GM18502 (cell line): ENCODE results near the gene MICU2.

Experiments
- ATAC-seq: cut with Tn5 transposase; IDR thresholded peaks from one replicate; pipeline ENCODE4 v1.9.1; 2021; ENCODE audit warnings: mild to moderate bottlenecking; ENCODE audit not compliant: unreplicated experiment, poor library complexity

MICU2 gene, protein sequence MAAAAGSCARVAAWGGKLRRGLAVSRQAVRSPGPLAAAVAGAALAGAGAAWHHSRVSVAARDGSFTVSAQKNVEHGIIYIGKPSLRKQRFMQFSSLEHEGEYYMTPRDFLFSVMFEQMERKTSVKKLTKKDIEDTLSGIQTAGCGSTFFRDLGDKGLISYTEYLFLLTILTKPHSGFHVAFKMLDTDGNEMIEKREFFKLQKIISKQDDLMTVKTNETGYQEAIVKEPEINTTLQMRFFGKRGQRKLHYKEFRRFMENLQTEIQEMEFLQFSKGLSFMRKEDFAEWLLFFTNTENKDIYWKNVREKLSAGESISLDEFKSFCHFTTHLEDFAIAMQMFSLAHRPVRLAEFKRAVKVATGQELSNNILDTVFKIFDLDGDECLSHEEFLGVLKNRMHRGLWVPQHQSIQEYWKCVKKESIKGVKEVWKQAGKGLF

DNA sequence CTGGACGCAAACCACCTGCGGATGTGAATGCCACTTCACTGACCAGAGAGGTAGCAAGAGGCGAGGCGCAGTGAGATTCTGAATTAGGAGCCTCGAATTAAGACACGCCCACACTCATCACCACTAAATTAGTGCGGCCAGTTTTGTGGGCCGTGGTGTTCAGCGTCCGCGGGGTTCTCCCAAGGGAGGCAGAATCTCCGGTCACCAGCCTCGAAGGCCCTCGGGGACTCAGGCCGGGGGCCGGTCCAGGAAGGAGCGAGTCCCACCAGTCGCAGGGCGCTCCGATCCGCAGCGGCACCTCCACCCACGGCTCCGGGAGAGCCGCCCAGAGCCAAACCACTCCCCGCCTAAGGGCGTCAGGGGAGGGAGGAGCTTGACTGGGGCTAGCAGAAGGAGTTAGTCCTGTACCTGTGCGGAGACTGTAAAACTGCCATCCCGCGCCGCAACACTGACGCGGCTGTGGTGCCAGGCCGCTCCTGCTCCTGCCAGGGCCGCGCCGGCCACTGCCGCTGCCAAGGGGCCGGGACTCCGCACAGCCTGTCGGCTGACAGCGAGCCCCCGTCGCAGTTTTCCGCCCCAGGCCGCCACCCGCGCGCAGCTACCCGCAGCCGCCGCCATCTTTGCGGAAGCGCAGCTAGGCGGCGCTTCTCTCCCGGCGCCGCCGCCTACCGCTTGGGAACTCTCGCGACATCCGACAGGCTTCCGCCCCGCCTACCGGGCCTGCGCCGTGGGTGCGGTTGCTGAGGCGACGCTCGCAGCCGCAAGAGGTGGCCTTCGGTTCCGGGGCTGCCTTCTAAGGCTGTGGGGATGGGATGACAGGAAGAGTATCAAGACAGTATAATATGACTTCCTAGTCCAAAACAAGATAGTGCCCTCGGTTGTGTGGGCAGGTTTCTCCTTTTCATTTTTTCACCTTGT lies at the start of gene MICU2:
Gene MICU2, minus strand, starts transcription at position 640 of the 918 bp plus-strand sequence. Its CDS starts 22 bp downstream, at position 618.
- peak; percentile 96 for ATAC-seq

DNA sequence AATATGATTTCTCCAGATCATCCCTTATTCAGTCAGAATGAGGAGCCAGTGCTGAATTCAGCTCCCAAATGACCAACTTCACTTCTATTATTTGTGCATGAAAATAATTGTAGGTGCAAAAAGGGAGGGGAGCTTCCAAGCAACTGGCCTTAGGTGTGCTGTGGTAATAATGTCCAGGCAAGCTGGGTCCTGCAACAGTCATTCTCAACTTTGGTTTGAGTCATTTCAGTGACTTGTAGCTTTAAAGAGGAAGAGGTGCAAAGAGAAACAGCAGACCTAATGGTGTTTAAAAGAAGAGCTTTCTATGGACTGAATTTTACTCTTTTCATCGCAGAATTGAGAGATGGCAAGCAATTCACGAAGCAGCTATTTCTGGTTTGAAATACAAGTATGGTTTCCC lies 37.7 kb upstream of the MICU2 start:
- no peak for ATAC-seq

DNA sequence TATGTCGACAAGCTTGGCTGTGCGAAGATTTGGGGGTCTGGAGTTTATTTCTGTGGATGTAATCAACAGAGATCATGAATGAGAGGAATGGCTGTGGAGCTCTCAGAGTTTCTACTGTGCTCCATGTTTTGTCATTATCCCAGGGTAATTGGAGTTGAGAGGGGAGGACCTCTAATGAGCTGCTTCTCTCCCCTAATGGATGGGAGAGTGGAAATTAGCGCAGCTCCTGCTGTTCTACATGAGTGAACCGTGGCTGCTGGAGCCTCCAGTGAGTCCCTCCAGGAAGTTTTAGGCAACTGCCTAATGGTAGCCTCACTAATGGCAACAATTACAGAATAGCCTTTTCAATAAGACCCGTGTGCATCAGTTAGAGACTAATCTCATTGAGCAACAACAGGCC lies 35.6 kb upstream of the MICU2 start:
- no peak for ATAC-seq

DNA sequence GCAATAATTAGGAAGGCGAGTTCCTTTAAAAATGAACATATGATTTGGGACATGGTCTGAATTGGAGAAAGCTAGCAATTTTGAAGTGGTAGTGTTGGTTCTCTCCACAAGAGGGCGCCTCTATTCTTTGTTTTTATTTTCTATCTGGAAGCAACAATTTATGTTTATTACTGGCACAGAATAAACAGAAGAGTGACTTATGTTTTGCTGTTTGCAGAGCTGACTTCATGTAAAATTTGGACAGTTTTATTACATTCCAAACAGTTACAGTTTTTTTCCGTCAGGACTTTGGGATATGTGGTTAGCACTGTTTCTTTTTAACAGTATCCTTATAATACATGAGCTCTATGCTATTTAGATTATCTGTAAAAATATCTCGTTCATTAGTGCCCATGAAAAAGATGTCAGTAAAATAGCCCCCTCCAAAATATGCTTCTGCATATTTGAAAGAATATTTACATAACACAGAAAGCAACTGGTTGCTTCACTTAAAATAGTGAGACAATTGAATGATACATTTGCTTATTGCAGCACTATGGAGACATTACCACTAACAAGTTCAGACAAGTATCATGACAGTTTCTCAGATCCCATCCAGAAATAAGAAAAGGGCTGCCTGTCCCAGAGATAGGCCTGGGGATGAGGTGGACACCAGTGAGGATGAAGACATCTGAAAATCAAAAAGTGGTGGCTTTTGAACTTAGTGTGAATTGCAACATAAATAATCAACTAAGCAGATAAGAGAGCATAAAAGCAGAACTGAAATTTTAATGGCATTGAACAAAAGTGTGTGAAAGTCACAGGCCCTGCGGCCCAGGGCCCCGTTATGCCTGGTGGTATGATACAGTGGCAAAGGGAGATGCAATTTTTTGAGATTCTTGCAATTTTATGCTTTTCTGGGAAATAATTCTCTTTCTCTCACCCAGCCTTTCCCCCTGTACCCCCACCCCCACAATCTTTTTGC lies 34.6 kb upstream of the MICU2 start:
- ATAC-seq: peak; percentile 50

DNA sequence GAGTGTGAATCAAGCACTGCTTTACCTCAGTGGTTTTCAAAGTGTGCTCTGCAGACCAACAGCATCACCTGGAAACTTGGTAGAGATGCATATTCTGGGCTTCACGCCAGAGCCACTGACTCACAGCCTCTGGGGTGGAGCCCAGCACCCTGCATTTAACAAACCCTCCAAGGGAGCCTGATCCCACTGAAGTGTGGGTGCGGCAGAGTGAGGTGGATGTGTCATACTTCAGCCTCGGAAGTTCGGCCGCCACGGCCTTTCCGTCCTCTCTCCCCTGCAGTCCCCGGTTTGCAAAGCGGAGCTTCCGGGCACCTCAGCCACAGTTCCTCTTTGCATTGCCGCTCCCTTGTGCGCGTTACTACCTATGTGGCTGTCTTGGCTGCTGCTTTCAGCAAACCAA lies 33.3 kb upstream of the MICU2 start:
- ATAC-seq: peak; percentile 62

DNA sequence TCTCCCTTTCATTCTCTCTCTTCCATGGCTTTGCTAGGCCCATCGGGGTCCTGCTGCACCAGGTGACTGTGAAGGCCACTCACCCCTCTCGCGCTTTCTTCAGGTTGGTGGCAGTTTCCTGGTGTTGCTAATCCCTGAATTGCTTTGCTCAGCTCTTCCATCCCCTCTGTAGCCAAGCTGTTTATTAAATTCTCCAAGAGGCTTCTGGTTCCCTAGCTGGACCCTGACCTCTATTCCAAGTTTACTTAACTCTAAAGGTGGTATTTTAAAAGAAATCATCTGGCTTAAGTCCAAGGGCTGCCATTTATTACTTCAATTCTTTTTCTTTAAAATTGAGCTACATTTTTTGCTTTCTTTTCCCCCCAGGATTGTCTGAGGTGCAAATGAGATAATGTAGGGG lies 32.7 kb upstream of the MICU2 start:
- ATAC-seq: no peak

DNA sequence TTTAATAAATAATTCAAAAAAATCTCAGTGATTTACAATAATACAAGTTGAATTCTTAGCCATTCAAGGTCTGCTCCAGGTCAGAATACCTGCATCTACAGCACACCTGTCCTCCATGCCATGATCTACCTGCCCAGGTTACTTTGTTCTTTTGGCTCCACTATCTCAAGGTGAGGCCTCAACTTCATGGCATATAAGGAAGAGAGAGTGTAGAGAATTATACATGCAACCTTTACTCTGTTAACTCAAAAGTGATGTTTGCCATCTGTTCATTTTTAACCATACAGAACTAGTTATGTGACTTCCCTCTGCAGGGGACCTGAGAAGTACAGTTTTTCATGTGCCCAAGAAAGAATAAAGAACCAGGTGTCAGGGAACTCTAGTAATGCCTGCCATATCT lies 28.2 kb upstream of the MICU2 start:
- no peak for ATAC-seq

DNA sequence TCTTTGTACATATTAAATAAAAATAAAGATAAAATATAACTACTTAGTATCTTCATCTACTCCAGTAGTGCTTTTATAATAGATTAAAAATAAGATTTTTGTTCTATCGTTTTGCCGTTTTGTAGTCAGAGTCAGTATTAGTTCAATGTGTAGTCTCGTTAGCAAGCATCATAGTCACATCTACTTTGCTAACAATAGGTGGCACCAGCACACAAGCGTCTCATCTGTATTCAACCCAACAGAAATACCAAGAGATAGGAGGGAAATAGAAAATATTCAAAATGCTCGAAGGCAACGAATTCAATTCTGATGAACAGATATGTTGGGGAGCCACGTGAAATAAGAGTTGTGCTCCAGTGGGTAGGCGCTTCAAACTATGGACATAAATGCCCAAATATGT lies 21.4 kb upstream of the MICU2 start:
- ATAC-seq: peak; percentile 68

DNA sequence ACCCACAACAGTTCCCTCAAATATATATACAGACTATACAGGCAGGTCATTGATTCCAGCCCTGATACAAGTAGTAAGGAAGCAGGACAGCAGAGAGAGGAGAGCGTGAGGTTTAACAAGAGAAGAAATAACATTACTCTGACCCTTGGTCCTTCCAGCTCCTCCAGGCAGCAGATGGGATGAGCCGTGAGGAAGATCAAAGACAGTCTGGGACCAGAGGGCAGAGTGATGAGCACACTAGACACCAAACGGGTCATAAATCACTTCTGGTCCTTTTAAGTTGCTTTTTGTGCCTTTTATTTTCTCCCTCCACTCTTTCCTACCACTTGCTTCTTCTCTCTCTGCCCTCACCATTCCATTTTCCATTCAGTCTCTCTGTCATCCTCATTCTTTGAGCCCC lies 16.9 kb upstream of the MICU2 start:
- ATAC-seq: no peak

DNA sequence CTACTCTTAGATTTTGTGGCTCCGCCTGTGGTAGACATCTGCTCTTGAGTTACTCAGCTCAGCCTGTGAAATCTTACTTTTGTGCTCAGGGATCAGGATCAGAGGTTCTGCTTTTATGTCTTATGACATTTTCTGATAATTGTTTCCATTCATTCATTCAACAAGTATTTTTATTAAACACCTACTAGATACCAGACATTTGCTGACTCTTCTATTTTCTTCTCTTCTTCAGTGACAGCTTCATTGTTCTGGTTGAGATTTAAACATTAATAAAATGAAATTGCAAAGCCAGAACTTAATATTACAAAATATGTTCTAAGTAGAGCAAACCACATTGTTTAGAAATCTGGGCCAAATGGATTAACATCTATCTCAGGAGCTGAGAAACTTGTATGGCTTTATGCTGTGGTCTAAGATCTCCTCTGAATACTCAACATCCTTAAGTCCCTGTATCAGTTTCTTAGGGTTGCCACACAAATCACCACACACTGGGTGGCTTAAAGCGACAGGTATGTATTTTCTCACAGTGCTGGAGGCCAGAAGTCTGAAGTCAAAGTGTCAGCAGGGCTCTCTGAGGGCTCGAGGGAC lies 15.8 kb upstream of the MICU2 start:
- ATAC-seq: no peak

DNA sequence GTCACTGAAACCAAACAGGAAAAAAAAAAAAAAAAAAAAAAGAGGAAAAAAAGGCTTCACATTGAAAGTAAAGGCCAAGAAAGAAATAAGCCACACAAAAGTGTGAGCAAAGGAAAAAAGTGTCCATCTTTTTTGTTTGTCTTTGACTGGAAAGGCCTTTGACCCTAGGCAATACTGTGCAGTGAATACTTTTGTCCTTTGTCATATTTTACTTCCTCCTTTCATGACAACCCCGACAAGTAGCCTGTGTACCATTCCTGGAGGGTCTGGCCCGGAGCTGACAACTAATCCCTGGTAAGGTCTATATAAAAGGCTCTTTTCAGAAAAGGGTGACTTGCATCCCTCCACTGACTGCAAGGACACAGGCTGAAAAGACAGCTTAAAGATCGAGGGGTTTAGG lies 12.9 kb upstream of the MICU2 start:
- ATAC-seq: no peak

DNA sequence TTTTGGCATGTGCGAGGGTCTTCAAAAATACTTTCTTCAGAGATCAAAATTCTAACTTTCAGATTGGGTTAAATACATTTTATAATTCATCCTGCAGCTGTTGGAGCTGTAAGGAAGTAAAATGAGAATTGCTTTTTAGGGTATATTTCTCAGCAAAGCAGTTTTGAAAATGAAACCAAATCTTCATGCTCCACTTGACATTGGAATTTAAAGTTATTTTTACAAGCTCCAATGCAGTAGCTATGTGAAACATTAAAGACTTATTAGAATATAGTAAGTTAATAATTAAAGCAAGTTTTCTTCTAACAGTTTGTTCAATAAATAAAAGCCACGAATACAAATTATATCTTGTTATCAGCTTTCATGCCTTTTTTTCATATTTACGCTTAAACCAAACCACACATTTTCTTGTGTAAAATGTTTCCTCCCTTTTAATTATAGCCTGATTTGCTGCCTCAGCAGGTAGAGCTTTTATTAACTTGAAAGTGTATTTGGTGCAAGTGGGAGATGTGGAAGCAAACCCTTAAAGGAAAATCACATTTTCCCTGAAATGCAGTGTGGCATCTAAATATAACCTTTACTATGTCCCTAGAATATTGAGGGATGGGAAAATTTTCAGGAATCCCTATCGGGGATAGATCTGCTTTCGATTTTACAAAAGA lies 12.4 kb upstream of the MICU2 start:
- ATAC-seq: no peak

DNA sequence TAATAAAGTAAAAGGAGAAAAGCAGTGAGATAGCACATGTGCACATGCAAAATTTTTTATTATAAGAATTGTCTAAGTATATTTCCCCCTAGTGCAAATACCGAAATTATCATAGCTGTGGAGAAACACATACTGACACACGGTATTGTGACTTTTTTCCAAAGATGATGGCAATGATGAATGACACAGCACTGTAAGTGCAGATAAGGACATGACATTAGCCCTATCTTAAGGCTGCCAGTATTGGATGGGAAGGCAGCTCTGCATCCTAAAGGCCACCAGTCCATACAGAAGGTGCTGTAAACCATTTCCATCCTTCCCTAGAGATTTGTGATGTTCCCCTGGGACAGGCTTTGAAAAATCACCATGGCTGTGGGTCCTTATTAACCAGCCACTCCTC lies 11.5 kb upstream of the MICU2 start:
- ATAC-seq: no peak

DNA sequence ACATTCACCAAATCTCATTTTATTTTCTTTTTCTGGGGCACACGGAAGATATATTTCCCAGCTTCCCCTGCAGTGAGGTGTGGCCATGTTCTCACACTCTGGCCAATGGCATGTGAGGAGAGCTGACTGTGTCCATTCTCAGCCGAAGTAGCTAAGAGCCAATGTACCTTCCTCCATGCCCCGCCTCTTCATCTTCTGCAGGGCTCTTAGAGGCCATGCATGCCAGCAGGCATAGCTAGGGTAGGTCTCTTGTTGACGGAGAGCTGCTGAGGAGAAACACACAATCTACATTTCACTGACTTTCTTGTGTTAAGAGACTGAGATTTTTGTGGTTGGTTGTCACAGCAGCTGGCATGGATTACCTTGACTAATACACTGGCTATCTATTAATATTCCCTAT lies 9.8 kb upstream of the MICU2 start:
- no peak for ATAC-seq

DNA sequence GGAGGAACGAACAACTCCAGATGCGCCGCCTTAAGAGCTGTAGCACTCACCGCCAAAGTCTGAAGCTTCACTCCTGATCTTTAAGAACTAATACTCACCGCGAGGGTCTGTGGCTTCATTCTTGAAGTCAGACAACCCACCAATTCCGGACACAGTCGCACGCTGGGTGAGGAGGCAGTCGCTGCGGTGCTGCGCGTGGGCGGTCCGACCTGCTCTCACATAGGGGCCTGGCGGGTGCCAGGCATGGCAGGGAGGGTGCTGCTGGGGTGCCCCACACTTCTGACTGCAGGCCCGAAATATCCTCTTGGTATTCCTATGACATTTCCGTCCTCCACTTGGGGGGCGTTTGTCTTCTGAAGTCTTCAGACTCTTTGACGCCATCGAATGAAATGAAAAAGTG lies 7.4 kb upstream of the MICU2 start:
- no peak for ATAC-seq

DNA sequence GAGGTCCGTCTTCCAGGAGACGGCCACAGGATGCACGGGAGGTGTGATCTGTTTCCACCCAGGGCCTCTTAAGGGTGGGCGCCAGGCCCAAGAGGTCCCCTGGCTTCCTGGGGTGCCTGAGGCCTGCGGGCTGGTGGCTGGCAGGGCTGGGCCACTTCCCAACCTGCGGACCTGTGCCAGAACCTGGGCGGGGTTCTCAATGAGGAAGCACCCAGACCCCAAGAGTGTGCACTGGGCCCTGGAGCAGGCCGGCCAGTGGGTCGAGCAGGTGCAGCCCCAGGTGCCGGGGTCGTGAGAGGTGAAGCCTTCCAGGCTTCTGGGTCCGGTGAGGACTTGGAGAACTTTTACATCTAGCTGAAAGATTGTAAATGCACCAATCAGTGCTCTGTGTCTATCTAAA lies 6.7 kb upstream of the MICU2 start:
- ATAC-seq: no peak

DNA sequence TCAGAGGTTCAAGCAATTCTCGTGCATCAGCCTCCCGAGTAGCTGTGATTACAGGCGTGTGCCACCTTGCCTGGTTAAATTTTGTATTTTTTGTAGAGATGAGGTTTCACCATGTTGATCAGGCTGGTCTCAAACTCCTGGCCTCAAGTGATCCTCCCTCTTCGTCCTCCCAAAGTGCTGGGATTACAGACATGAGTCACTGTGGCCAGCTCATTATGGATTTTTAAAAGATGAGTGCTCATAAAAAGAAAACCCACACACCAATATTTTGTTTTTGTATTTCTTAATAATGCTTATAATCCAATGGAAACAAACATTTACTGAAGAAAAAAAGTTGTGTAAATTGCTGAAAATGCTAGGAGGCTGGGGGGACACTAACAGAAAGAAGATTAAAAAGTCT lies 5.0 kb upstream of the MICU2 start:
- no peak for ATAC-seq

DNA sequence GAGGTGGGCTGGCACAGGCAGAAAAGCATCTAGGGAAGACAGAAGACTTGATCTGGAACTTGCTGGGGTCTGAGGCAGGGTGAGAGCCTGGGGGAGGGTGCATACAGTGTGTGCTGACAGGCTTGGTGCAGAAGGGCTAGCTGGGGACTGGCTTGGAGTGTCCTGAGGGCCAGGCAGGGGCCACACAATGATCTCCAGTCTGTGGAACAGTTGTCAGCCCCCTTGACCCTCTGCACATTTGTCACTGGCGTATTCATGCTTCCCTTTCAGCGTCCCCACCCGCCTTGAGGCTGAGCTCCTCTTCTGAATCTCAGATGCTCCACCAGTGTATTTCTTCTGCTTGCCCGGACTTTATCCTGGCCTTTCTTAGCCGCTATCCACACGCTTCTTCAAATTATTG lies 2.8 kb upstream of the MICU2 start:
- no peak for ATAC-seq

DNA sequence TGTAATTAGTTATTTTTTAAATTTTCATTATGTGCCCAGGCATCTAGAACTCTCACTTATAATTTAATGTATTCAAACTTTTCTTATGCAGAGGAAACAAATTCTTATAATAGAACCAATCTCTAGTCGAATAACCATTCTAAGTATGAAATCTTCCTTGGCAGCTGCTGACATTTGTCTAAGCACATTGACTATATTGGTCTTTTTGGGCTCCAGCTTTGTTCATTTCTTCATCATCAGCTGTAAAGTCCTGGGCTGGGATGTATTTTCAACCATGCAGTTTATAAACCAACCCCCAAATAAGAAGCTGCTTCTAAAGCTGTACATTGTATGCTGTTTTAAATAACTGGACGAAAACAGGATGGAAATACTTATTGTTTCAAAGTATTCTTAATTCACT lies 2.3 kb upstream of the MICU2 start:
- ATAC-seq: no peak
